Prostate gland (tissue), 2 donors: Measurements from ENCODE around the gene MAD1L1. TPM values are rescaled to one million over a fixed set of nuclear protein-coding genes. Genes with fewer than 3 reads are reported as not detected.

Experiments
- DNase-seq: peaks from one replicate; pipeline ENCODE4 v3.0.0-alpha.2; 2019; ENCODE audit warnings: low spot score
- H3K27ac ChIP-seq, 2 donors: fragments of 200-600 bp; sonication (generic); 2 replicates each; pipeline ENCODE4 v1.5.1; 2017 to 2019
- H3K27me3 ChIP-seq: fragments of 200-600 bp; sonication (generic); replicated peaks from 2 replicates; pipeline ENCODE4 v1.5.1; 2019; ENCODE audit not compliant: insufficient read depth
- H3K36me3 ChIP-seq, 2 donors: fragments of 200-600 bp; sonication (generic); 1 replicate in 1 of 2; 2 replicates in 1 of 2; pipeline versions ENCODE4 v1.5.1 to v1.8.1; 2017 to 2019
- H3K4me1 ChIP-seq: fragments of 200-600 bp; sonication (generic); replicated peaks from 2 replicates; pipeline ENCODE4 v1.5.1; 2019
- H3K4me3 ChIP-seq, 2 donors: fragments of 200-600 bp; sonication (generic); 2 replicates each; pipeline ENCODE4 v1.5.1; 2017 to 2019
- H3K9me3 ChIP-seq: fragments of 200-600 bp; sonication (generic); 2 replicates; pipeline ENCODE4 v1.5.1; 2017
- POLR2A ChIP-seq: fragments of 450-650 bp; IDR thresholded peaks from one replicate; pipeline ENCODE4 v1.6.1; 2016; ENCODE audit warnings: antibody characterized with exemption, mild to moderate bottlenecking
- POLR2AphosphoS5 ChIP-seq: sonication (generic); formaldehyde crosslinking; IDR thresholded peaks from one replicate; pipeline ENCODE4 v1.6.1; 2017; ENCODE audit warnings: antibody characterized with exemption
- WGBS: methylation state at CpG from one replicate; pipeline ENCODE4 v1.1.5; 2018; 5-methylcytosine and 5-hydroxymethylcytosine counted together
- intact Hi-C: fragments of 100-400 bp; cut with DNase I; formaldehyde crosslinking; loops from one replicate; pipeline ENCODE4 v1.14.2; 2022
- total RNA-seq, 2 donors: library from RNA; depleted of rRNA; stranded (reverse); fragments of >200 nt; gene quantifications; one replicate each; pipeline ENCODE4 v1.1.0, GENCODE V29; 2016
- TF ChIP-seq, protein P1 (sequence below), 4 experiments: fragments of 200-600 bp in 2 of 4; fragments of 450-650 bp in 2 of 4; sonication (generic) in 2 of 4; IDR thresholded peaks; 1 replicate in 3 of 4; 2 replicates in 1 of 4; pipeline ENCODE4 v1.5.1; 2016 to 2019; ENCODE audit warnings: antibody characterized with exemption in 4 of 4, mild to moderate bottlenecking in 2 of 4, moderate library complexity in 2 of 4

The MAD1L1 gene
- total RNA-seq, 2 donors from 2014 or later = 79.3 to 91.9 TPM

DNA sequence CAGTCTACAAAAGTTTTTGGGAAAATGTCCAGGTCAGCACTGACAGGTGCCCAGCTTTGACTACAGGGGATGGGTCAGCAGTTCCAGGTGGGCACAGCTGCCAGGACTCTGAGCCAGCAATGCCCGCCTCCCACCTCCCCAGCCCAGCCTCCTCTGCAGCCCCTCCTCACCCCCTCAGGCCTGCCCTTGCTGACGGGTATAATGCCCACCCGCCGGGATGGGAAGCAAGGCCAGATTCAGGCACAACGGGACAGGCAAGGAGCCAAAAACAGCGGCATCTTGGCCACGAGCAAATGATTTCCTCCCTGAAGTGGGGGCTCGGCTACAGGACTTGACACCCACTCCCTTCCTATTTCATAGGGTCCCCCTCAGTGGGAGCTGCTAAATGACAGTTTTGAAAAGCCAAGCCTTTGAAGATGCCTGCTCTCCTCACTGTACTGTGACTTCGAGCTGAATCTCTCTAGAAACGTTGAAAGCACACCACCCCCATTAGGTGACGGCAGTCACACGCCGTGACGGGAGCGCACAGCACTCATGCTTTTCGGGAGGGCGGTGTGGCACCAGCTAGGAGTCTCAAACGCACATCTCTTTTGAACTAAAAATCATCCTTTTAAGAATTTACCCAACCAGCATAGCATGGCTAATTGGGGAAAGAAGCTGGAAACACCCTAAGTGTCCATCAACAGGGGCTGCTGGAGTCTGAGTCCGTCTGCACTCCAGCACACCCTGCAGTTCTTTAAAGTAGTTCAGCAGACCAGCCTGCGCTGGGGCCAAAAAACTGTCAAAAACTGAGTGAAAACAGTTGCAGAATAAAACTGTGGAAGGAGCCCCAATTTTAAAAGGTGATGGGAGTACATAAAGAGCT is 29.6 kb downstream of the MAD1L1 start:
- H3K4me3 ChIP-seq = no peak overlapping the region
- no peak for DNase-seq
- TF ChIP-seq POLR2A (no peak), POLR2AphosphoS5 (no peak)
- TF ChIP-seq, protein P1, sequence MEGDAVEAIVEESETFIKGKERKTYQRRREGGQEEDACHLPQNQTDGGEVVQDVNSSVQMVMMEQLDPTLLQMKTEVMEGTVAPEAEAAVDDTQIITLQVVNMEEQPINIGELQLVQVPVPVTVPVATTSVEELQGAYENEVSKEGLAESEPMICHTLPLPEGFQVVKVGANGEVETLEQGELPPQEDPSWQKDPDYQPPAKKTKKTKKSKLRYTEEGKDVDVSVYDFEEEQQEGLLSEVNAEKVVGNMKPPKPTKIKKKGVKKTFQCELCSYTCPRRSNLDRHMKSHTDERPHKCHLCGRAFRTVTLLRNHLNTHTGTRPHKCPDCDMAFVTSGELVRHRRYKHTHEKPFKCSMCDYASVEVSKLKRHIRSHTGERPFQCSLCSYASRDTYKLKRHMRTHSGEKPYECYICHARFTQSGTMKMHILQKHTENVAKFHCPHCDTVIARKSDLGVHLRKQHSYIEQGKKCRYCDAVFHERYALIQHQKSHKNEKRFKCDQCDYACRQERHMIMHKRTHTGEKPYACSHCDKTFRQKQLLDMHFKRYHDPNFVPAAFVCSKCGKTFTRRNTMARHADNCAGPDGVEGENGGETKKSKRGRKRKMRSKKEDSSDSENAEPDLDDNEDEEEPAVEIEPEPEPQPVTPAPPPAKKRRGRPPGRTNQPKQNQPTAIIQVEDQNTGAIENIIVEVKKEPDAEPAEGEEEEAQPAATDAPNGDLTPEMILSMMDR (IDR thresholded peaks at IDR 0.05) = no peak
- no peaks in the 10 kb centered on the region for H3K9me3 ChIP-seq
- no peaks in the 10 kb centered on the region for H3K36me3 ChIP-seq
- no peak overlapping the region for H3K27ac ChIP-seq
- WGBS = 74% methylated on average over 20 of the region's 20 CpGs
- no peaks in the 10 kb centered on the region for H3K27me3 ChIP-seq
- intact Hi-C loops = no loop called here
- H3K4me1 ChIP-seq = no peaks in the 10 kb centered on the region

DNA sequence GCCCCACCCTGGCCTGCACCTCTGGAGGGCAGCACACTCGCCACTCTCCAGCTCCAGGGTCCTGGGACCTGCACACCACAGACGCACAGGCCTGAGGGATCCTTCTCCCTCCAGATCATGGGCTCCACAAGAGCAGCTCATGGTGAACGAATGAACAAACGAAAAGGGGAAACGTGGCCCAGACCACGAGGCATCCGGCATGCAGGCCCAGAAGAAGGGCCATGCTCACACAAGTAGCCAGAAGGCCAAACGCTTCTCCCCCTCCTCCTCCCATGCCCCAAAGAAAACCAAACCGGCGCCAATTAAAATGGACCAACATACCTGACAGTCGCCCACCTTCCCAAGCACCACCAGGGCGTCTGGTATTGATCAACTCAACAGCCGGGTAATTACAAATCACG is 30.4 kb downstream of the MAD1L1 start:
- Histone ChIP-seq H3K27ac (no peak overlapping the region), H3K4me1 (no peaks in the 10 kb centered on the region), H3K27me3 (no peaks in the 10 kb centered on the region), H3K9me3 (no peaks in the 10 kb centered on the region), H3K36me3 (no peaks in the 10 kb centered on the region), H3K4me3 (no peak overlapping the region)
- TF ChIP-seq POLR2AphosphoS5 (no peak), POLR2A (no peak)
- TF ChIP-seq, protein P1 (IDR thresholded peaks at IDR 0.05) = no peak
- DNase-seq = no peak
- 89% methylated on average over 14 of the region's 14 CpGs for WGBS
- intact Hi-C loops = no loop called here

DNA sequence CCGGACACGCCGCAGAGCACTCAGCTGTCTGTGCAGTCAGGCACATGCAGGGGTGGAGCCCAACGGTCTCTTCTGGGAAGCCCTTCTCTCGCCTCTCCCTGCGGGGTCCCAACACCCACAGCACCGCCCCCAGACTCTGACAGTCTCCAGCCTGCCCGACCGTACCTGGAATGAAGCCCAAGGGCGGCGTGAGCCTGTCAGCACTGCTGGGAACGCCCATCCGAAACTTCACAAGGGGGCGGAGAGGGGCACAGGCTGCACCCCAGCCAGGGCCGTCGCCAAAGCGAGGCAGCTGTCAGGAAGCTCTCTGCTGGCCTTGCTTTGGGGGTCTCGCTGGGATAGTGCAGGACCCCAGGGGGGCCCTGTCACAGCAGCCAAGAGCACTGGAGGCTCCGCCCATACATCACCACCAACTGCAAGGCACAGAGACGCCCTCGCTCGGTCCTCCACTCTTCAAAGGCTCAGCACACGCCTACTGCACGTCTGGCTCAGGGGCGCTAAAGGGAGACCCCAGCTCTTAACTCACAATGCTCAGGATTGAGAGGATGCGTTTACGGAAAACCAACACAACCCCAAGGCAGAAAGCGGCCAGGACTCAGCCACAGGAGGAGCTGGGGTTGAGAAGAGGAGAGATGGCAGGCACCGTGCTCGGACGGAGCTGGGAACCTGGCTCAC is 30.9 kb downstream of the MAD1L1 start:
- WGBS = 80% methylated on average over 26 of the region's 31 CpGs
- no peaks in the 10 kb centered on the region for H3K9me3 ChIP-seq
- no peaks in the 10 kb centered on the region for H3K27me3 ChIP-seq
- H3K36me3 ChIP-seq = no peaks in the 10 kb centered on the region
- DNase-seq = no peak
- no peak overlapping the region for H3K4me3 ChIP-seq
- intact Hi-C loops = no loop called here
- TF ChIP-seq, protein P1 (IDR thresholded peaks at IDR 0.05) = no peak
- TF ChIP-seq POLR2AphosphoS5 = no peak
- no peak for TF ChIP-seq POLR2A
- no peak overlapping the region for H3K27ac ChIP-seq
- H3K4me1 ChIP-seq = peaks cover under 1% of the 10 kb centered on the region

DNA sequence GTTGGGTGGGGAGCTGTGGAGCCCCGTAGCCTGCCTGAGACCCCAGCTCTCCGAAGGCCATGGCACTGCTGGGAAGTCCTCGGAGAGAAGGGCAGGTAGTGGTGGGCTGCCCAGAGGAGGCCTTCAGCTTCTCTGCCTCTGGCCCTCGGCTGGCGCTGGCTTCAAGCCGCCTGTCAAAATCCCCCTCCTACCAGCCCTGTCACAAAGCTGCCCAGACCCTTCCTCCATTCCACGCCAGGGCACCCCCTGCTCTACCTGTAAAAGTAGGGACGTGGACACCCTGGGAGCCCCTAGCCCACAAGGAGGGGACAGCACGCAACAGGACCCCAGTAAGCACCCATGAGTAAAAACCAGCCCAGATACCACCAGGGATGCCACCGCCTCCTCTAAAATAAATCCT is 31.6 kb downstream of the MAD1L1 start:
- no peak overlapping the region for H3K27ac ChIP-seq
- TF ChIP-seq, protein P1 (IDR thresholded peaks at IDR 0.05) = no peak
- no peak for TF ChIP-seq POLR2A
- TF ChIP-seq POLR2AphosphoS5 = no peak
- WGBS = 95% methylated on average over 9 of the region's 10 CpGs
- DNase-seq = no peak
- H3K4me3 ChIP-seq = no peak overlapping the region
- peaks cover 6% of the 10 kb centered on the region for H3K4me1 ChIP-seq
- no peaks in the 10 kb centered on the region for H3K27me3 ChIP-seq
- H3K36me3 ChIP-seq = no peaks in the 10 kb centered on the region
- H3K9me3 ChIP-seq = no peaks in the 10 kb centered on the region
- intact Hi-C loops = no loop called here
